H9 (cell line): ENCODE measurements around the gene TAOK1. TPM values are rescaled to one million over a fixed set of nuclear protein-coding genes. Genes with fewer than 3 reads are reported as not detected.
A peak's percentile ranks its signal among the peaks of the same experiment; 100 is the strongest.

Experiments used
- DNase-seq: peaks from one replicate; pipeline ENCODE4 v3.0.0-alpha.2; 2017
- H2AFZ ChIP-seq: one replicate; pipeline ENCODE4 v1.6.1; 2013; ENCODE audit warnings: mild to moderate bottlenecking, low read length, control low read depth, moderate library complexity
- H2AK5ac ChIP-seq: 2 replicates; pipeline ENCODE4 v1.6.1; 2013; ENCODE audit warnings: low read length, control low read depth, mixed read lengths; ENCODE audit not compliant: insufficient read length
- H2BK120ac ChIP-seq: one replicate; pipeline ENCODE4 v1.6.1; 2013; ENCODE audit warnings: low read depth, mild to moderate bottlenecking, low read length, control low read depth, inconsistent platforms; ENCODE audit not compliant: poor library complexity, severe bottlenecking
- H2BK12ac ChIP-seq: 2 replicates; pipeline ENCODE4 v1.6.1; 2013; ENCODE audit warnings: low read length, control low read depth, mixed read lengths, low read depth; ENCODE audit not compliant: insufficient read length
- H2BK15ac ChIP-seq: 2 replicates; pipeline ENCODE4 v1.6.1; 2013; ENCODE audit warnings: low read depth, low read length, control low read depth
- H2BK20ac ChIP-seq: one replicate; pipeline ENCODE4 v1.6.1; 2013; ENCODE audit warnings: low read depth, mild to moderate bottlenecking, low read length, control low read depth, inconsistent platforms; ENCODE audit not compliant: poor library complexity, severe bottlenecking
- H2BK5ac ChIP-seq: 2 replicates; pipeline ENCODE4 v1.6.1; 2013; ENCODE audit warnings: low read length, control low read depth, mixed read lengths; ENCODE audit not compliant: insufficient read length
- H3K14ac ChIP-seq: 2 replicates; pipeline ENCODE4 v1.6.1; 2013; ENCODE audit warnings: low read length, control low read depth; ENCODE audit not compliant: insufficient read depth
- H3K18ac ChIP-seq: 2 replicates; pipeline ENCODE4 v1.6.1; 2013; ENCODE audit warnings: low read depth, mild to moderate bottlenecking, mixed read lengths, low read length, control low read depth; ENCODE audit not compliant: insufficient read length
- H3K23ac ChIP-seq: 2 replicates; pipeline ENCODE4 v1.6.1; 2013; ENCODE audit warnings: low read length, control low read depth, mixed read lengths, low read depth; ENCODE audit not compliant: insufficient read length
- H3K23me2 ChIP-seq: 2 replicates; pipeline ENCODE4 v1.6.1; 2013; ENCODE audit warnings: low read depth, mild to moderate bottlenecking, mixed read lengths, low read length, control low read depth; ENCODE audit not compliant: insufficient read length, poor library complexity, severe bottlenecking
- H3K27ac ChIP-seq: 2 replicates; pipeline ENCODE4 v1.5.1; 2013; ENCODE audit warnings: low read length, control low read depth, mixed read lengths, low read depth; ENCODE audit not compliant: insufficient read length
- H3K27me3 ChIP-seq: 2 replicates; pipeline ENCODE4 v1.6.1; 2013; ENCODE audit warnings: low read length, control low read depth, inconsistent platforms; ENCODE audit not compliant: insufficient read depth
- H3K4ac ChIP-seq: 2 replicates; pipeline ENCODE4 v1.6.1; 2013; ENCODE audit warnings: low read depth, mild to moderate bottlenecking, control low read depth, inconsistent platforms, low read length, moderate library complexity
- H3K4me1 ChIP-seq: 2 replicates; pipeline ENCODE4 v1.6.1; 2013; ENCODE audit warnings: low read length, control low read depth, inconsistent platforms; ENCODE audit not compliant: insufficient read depth
- H3K4me2 ChIP-seq: 2 replicates; pipeline ENCODE4 v1.6.1; 2013; ENCODE audit warnings: low read length, control low read depth, mixed read lengths; ENCODE audit not compliant: insufficient read length, insufficient read depth
- H3K56ac ChIP-seq: 2 replicates; pipeline ENCODE4 v1.6.1; 2013; ENCODE audit warnings: low read depth, mild to moderate bottlenecking, mixed read lengths, low read length, control low read depth; ENCODE audit not compliant: insufficient read length
- H3K79me1 ChIP-seq: 2 replicates; pipeline ENCODE4 v1.6.1; 2013; ENCODE audit warnings: low read depth, mild to moderate bottlenecking, moderate library complexity, low read length, control low read depth, inconsistent platforms; ENCODE audit not compliant: insufficient read depth, poor library complexity, severe bottlenecking
- H3K79me2 ChIP-seq: 2 replicates; pipeline ENCODE4 v1.6.1; 2013; ENCODE audit warnings: low read length, control low read depth, inconsistent platforms; ENCODE audit not compliant: insufficient read depth
- H3K9ac ChIP-seq: 2 replicates; pipeline ENCODE4 v1.6.1; 2013; ENCODE audit warnings: low read length, control low read depth, mixed read lengths; ENCODE audit not compliant: insufficient read length; ENCODE audit errors: extremely low read depth
- H3K9me3 ChIP-seq: one replicate; pipeline ENCODE4 v1.6.1; 2013; ENCODE audit warnings: low read depth, low read length, inconsistent platforms; ENCODE audit not compliant: control insufficient read depth
- H3T11ph ChIP-seq: one replicate; pipeline ENCODE4 v1.6.1; 2013; ENCODE audit warnings: mild to moderate bottlenecking, low read length, control low read depth, inconsistent platforms
- H4K20me1 ChIP-seq: one replicate; pipeline ENCODE4 v1.6.1; 2013; ENCODE audit not compliant: control insufficient read depth, insufficient read length, insufficient read depth
- H4K5ac ChIP-seq: 2 replicates; pipeline ENCODE4 v1.6.1; 2013; ENCODE audit warnings: low read depth, mild to moderate bottlenecking, mixed read lengths, low read length, control low read depth; ENCODE audit not compliant: insufficient read length
- H4K8ac ChIP-seq: replicated peaks from 2 replicates; pipeline ENCODE4 v1.6.1; 2013; ENCODE audit warnings: low read length, control low read depth, mixed read lengths, low read depth; ENCODE audit not compliant: insufficient read length
- H4K91ac ChIP-seq: 2 replicates; pipeline ENCODE4 v1.6.1; 2013; ENCODE audit warnings: low read depth, mild to moderate bottlenecking, moderate library complexity, mixed read lengths, low read length, control low read depth; ENCODE audit not compliant: insufficient read length
- H3K27ac Mint-ChIP-seq, 3 experiments: 2 replicates in 2 of 3; 3 replicates in 1 of 3; pipeline ENCODE4 v1.8.0; 2020 to 2021; ENCODE audit warnings: mixed read lengths in 3 of 3, mild to moderate bottlenecking in 1 of 3, moderate library complexity in 1 of 3
- H3K27me3 Mint-ChIP-seq: 2 replicates; pipeline ENCODE4 v1.8.0; 2021; ENCODE audit warnings: low read depth, mild to moderate bottlenecking, moderate library complexity, mixed read lengths
- H3K36me3 Mint-ChIP-seq, 3 experiments: 2 replicates in 2 of 3; 3 replicates in 1 of 3; pipeline ENCODE4 v1.8.0; 2020 to 2021; ENCODE audit warnings: low read depth in 3 of 3, mixed read lengths in 3 of 3; ENCODE audit not compliant: insufficient read depth in 1 of 3
- H3K4me1 Mint-ChIP-seq, 2 experiments: 2 replicates each; pipeline ENCODE4 v1.8.0; 2020; ENCODE audit warnings: mixed read lengths in 2 of 2
- H3K4me3 Mint-ChIP-seq, 2 experiments: 2 replicates in 1 of 2; 3 replicates in 1 of 2; pipeline ENCODE4 v1.8.0; 2020 to 2021; ENCODE audit warnings: mild to moderate bottlenecking in 2 of 2, mixed read lengths in 2 of 2, moderate library complexity in 1 of 2
- H3K9me3 Mint-ChIP-seq, 2 experiments: 2 replicates in 1 of 2; 3 replicates in 1 of 2; pipeline ENCODE4 v1.8.0; 2020; ENCODE audit warnings: mild to moderate bottlenecking in 2 of 2, mixed read lengths in 2 of 2, moderate library complexity in 1 of 2
- WGBS: extraction: QIAGEN DNeasy Blood & Tissue Kit; methylation state at CpG from one replicate; pipeline ENCODE4 v1.1.7; 2013; ENCODE audit warnings: missing lambda C conversion rate, low lambda C conversion rate, mixed read lengths; ENCODE audit not compliant: insufficient read length; ENCODE audit errors: extremely low coverage; 5-methylcytosine and 5-hydroxymethylcytosine counted together
- total RNA-seq: library from RNA; stranded (reverse); gene quantifications from 2 replicates; pipeline ENCODE4 v1.2.1, GENCODE V29; 2021
- TF ChIP-seq, protein P1 (sequence below): fragments of 200-600 bp; sonication (generic); conservative IDR thresholded peaks from 3 replicates; pipeline ENCODE4 v1.8.0; 2021; ENCODE audit warnings: antibody characterized with exemption, mild to moderate bottlenecking

TAOK1 gene
- total RNA-seq, 1 experiment from 2014 or later = 93.0 TPM

DNA sequence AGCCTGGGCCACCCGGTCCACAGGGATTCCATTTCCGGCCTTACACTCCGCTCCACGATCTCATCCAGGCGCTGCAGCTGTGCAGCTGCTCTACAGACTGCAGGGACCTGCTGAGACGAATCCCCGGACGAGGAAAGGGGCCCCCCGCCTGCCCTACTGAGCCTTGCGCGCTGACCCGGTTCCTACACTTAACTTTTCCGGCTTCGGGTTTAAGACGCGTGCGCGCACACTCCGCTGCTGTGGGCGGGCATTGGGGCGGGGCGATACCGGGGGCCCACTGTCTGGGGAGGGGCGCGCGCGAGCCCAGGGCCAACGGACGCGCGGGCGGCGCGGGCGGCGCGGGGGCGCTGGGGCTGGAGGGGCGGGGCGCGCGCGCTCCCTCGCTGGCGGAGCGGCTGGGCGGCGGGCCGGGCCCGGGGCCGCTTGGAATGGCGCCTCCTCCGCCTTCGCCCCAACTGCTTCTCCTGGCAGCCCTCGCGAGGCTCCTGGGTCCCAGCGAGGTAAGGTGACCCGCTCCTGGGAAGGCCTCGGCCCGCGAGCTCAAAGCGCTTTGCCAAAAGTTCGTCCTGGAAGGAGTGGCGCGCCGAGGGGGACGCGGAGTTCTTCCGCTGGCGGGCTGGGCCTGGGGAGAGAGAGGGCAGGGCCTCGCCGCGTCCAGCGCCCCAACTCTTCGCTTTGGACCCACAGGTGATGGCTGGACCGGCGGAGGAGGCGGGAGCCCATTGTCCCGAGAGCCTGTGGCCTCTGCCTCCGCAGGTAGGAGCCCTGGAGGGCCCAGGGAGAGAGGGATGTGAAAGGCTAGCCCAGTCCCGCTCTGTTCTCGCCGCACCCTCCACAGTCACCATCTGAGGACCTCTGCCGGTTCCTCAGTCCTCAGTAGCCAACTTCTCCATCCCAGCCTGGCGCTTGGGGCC is 178.4 kb downstream of the TAOK1 start, which contains the start of gene TP53I13:
TP53I13 (plus strand) TSS at position 371 of the 914 bp plus-strand sequence; CDS start at position 429, 58 bp downstream.
- Histone ChIP-seq H3K18ac (no peak within 1 kb of the TSS), H3K4ac (no peak within 1 kb of the TSS), H3K27ac (no peak within 1 kb of the TSS), H3K23ac (no peak within 1 kb of the TSS), H3K27me3 (peaks cover 8% of the 10 kb centered on the region; the same call in 1 of the 2 replicates), H4K20me1 (no peaks in the 10 kb centered on the region), H2BK12ac (no peak within 1 kb of the TSS), H3K56ac (no peak within 1 kb of the TSS), H2AFZ (no peak within 1 kb of the TSS), H3K4me1 (no peaks in the 10 kb centered on the region), H3K79me1 (no peaks in the 10 kb centered on the region), H3K9ac (peak within 1 kb of the TSS; percentile 54), H2AK5ac (no peak within 1 kb of the TSS), H3K23me2 (peaks cover 23% of the 10 kb centered on the region), H2BK20ac (no peak within 1 kb of the TSS), H3K79me2 (no peaks in the 10 kb centered on the region), H2BK120ac (no peak within 1 kb of the TSS), H3K14ac (peak within 1 kb of the TSS; percentile 84; the same call in 1 of the 2 replicates), H4K8ac (no peak within 1 kb of the TSS), H2BK15ac (no peak within 1 kb of the TSS), H3T11ph (no peak within 1 kb of the TSS), H4K5ac (no peak within 1 kb of the TSS), H3K9me3 (no peaks in the 10 kb centered on the region), H4K91ac (no peak within 1 kb of the TSS), H3K4me2 (peak within 1 kb of the TSS; percentile 64), H2BK5ac (no peak within 1 kb of the TSS)
- Mint-ChIP-seq H3K27me3 (peaks cover 47% of the 10 kb centered on the region), H3K4me1 (peaks cover 13 to 23% of the 10 kb centered on the region in 2 experiments), H3K27ac (peak within 1 kb of the TSS; percentile 47 to 88 (median 87); a peak in 3 of 7 replicates), H3K4me3 (peak within 1 kb of the TSS; percentile 81 to 90), H3K9me3 (no peaks in the 10 kb centered on the region; a peak in 1 of 5 replicates), H3K36me3 (peaks cover 3 to 11% (median 9%) of the 10 kb centered on the region in 3 experiments; a peak in 5 of 7 replicates)
- DNase-seq = peak; percentile 92
- TF ChIP-seq, protein P1, sequence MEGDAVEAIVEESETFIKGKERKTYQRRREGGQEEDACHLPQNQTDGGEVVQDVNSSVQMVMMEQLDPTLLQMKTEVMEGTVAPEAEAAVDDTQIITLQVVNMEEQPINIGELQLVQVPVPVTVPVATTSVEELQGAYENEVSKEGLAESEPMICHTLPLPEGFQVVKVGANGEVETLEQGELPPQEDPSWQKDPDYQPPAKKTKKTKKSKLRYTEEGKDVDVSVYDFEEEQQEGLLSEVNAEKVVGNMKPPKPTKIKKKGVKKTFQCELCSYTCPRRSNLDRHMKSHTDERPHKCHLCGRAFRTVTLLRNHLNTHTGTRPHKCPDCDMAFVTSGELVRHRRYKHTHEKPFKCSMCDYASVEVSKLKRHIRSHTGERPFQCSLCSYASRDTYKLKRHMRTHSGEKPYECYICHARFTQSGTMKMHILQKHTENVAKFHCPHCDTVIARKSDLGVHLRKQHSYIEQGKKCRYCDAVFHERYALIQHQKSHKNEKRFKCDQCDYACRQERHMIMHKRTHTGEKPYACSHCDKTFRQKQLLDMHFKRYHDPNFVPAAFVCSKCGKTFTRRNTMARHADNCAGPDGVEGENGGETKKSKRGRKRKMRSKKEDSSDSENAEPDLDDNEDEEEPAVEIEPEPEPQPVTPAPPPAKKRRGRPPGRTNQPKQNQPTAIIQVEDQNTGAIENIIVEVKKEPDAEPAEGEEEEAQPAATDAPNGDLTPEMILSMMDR = no peak
- WGBS = no CpG with 5 or more reads among the region's 85 CpGs
